Effector memory CD8-positive, alpha-beta T cell (primary cell): ENCODE measurements around the gene TMEM235.
"Not testable (repeated sequence)": the region's sequence is repeated elsewhere in the genome, so short reads cannot be mapped to it uniquely, and the experiment has no call there.

Experiments
- ATAC-seq: fragments of 150-1000 bp; cut with Tn5 transposase; replicated peaks from 2 replicates; pipeline ENCODE4 v1.10.0; 2021; ENCODE audit warnings: mild to moderate bottlenecking, moderate library complexity
- DNase-seq, 3 experiments: peaks; one replicate each; pipeline ENCODE4 v3.0.0; 2021
- H3K27ac Mint-ChIP-seq, 2 donors: one replicate each; pipeline ENCODE4 v1.8.0; 2022; ENCODE audit warnings: mild to moderate bottlenecking in 2 of 2, mixed read lengths in 2 of 2, moderate library complexity in 2 of 2
- H3K27me3 Mint-ChIP-seq, 2 donors: one replicate each; pipeline ENCODE4 v1.8.0; 2022; ENCODE audit warnings: mixed read lengths in 2 of 2
- H3K36me3 Mint-ChIP-seq: one replicate; pipeline ENCODE4 v1.8.0; 2022; ENCODE audit warnings: mild to moderate bottlenecking, moderate library complexity, mixed read lengths; ENCODE audit not compliant: insufficient read depth
- H3K4me1 Mint-ChIP-seq, 2 donors: one replicate each; pipeline ENCODE4 v1.8.0; 2022; ENCODE audit warnings: low read depth in 2 of 2, mixed read lengths in 2 of 2
- H3K4me3 Mint-ChIP-seq, 2 donors: one replicate each; pipeline ENCODE4 v1.8.0; 2022; ENCODE audit warnings: mild to moderate bottlenecking in 2 of 2, mixed read lengths in 2 of 2, moderate library complexity in 2 of 2
- H3K9me3 Mint-ChIP-seq, 2 donors: one replicate each; pipeline ENCODE4 v1.8.0; 2022; ENCODE audit warnings: mixed read lengths in 2 of 2

TMEM235 gene

DNA sequence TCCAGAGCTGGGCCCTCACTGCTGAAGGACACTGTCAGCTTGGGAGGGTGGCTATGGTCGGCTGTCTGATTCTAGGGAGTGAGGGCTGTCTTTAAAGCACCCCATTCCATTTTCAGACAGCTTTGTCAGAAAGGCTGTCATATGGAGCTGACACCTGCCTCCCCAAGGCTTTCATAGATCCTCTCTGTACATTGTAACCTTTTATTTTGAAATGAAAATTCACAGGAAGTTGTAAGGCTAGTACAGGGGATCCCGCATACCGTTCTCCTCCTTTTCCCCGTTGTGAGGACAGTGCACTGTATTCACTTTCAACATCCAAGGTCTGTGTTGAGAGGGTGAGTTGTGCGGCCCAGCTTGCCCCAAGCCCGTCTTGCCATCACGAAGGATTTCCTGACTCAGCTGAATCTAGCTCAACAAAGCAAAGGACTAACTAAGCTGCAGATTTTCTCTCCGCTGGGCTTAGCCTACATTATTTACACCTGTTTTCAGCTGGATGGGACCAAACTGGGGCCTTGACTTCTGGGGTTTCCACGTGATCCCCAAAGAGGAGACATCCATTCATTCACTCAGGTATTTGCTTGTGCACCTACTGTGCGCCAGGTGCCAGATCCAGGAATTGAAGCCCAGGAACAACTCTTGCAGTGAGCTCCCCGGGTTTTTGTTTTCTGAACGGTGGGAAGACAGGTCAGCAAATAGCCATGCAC lies 5.2 kb upstream of the TMEM235 start:
- Mint-ChIP-seq H3K27me3 (peaks cover 9 to 28% of the 10 kb centered on the region in 2 donors), H3K9me3 (no peaks in the 10 kb centered on the region), H3K4me1 (peaks cover 0 to 2% of the 10 kb centered on the region in 2 donors), H3K36me3 (no peaks in the 10 kb centered on the region), H3K4me3 (no peak overlapping the region), H3K27ac (no peak overlapping the region)
- DNase-seq = no peak
- ATAC-seq = no peak

DNA sequence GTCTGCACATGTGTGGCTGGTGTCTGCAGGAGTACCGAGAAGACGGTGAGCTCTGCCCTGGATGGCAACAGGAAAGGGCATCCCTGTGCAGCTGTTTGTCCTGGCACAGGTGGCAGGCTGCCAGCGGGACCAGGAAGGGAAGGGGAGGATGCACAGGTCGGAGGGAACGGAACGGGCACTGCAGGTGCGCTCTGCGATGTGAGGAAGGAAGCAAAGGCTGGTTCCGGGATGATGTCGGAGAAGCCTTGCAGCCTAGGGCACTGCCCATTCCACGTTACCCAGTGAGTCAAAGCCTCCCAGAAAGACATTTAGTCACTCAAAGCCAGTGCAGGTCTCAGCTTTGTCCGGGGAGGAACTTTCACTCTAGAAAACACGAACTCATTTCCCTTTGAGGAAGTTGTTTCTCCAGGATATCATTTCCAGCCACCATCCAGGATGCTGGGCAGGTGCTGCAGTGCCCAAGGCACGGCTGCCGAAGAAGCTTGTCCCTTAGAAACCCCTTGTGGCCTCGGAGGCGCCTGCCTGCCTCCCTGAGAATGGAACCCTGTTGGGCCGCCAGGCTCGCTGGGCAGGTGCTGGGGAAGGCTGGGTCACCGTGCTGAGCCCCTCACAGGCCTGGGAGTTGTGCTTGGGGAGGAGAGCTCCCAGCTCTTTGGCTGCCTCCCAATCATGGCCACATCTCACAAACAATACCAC lies 4.5 kb upstream of the TMEM235 start:
- H3K4me1 Mint-ChIP-seq = peaks cover 0 to 2% of the 10 kb centered on the region in 2 donors
- H3K9me3 Mint-ChIP-seq = no peaks in the 10 kb centered on the region
- no peak for ATAC-seq
- H3K27ac Mint-ChIP-seq = no peak overlapping the region
- no peaks in the 10 kb centered on the region for H3K36me3 Mint-ChIP-seq
- peaks cover 12 to 35% of the 10 kb centered on the region in 2 donors for H3K27me3 Mint-ChIP-seq
- H3K4me3 Mint-ChIP-seq = no peak overlapping the region
- DNase-seq = no peak

DNA sequence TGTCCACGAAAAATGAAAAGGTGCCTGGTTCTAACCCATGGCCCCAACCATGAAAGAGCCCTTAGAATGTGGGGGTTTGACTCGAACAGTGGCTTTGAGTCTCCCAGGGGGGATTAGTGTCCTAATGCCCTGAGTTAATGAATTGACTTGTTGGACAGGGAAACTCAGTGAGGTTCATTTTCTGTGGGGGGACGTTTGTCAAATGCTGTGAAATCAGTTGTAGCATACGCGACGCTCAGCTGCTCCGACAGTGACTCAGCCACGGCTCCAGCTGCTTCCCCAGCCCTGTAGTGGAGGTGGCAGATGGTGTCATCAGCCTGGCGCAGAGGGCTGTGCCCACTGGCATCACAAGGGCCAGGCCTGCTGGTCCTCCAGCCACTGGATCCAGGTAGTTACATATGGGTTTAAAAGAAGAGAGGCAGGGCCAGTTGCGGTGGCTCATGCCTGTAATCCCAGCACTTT lies 3.9 kb upstream of the TMEM235 start:
- Mint-ChIP-seq H3K9me3 (no peaks in the 10 kb centered on the region), H3K4me3 (no peak overlapping the region), H3K27me3 (peaks cover 18 to 41% of the 10 kb centered on the region in 2 donors), H3K27ac (no peak overlapping the region), H3K36me3 (no peaks in the 10 kb centered on the region), H3K4me1 (peaks cover 0 to 5% of the 10 kb centered on the region in 2 donors)
- ATAC-seq (no peak), DNase-seq (no peak)

DNA sequence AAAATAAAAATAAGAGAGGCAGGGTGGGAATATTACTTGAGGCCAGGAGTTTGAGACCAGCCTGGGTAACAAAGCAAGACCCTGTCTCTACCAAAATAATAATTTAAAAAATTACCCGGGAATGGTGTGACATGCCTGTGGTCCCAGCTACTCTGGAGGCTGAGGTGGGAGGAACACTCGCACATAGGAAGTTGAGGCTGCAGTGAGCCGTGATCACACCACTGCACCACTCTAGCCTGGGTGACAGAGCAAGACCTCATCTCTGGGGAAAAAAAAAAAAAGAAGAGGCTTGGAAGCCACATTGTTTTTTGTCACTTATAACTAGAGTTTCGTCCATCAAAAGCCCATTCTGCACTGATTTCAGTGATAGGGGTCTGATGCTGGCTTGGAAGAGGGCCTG lies 3.3 kb upstream of the TMEM235 start:
- Mint-ChIP-seq H3K4me3 (no peak overlapping the region), H3K27ac (no peak overlapping the region), H3K36me3 (no peaks in the 10 kb centered on the region), H3K4me1 (peaks cover 0 to 5% of the 10 kb centered on the region in 2 donors), H3K27me3 (peaks cover 25 to 48% of the 10 kb centered on the region in 2 donors), H3K9me3 (no peaks in the 10 kb centered on the region)
- no peak for DNase-seq
- no peak for ATAC-seq

DNA sequence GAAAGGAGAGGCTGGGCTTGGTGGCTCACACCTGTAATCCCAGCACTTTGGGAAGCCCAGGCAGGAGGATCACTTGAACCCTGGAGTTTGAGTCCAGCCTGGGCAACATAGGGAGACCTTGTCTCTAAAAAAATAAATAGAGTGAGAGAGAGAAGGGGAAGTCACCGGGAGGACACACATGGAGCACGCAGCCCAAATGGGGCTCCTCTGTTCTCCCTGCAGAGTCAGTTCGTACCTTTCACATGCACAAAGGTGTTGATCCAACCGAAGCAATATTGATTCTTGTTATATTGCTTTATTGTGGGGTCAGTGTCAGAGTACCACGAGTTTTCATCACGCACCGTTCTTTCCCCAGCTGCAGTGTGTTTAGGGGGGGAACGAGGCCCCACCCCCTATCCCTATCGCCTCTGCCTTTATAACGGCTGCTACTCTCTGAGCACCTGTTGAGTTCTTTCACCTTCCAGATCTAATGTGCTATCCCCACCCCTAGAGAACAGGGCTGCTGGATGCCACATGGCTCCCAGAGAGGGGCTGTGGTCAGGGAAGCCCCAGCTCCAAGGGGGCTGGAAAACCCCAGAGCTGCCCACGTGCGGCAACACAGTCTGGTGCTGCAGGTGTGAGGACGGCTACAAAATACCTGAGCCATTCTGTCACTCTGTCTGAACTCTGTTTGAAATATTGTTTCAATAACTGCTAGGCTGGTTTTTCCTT lies 1.0 kb upstream of the TMEM235 start:
- Mint-ChIP-seq H3K27ac (no peak overlapping the region), H3K9me3 (no peaks in the 10 kb centered on the region), H3K27me3 (peaks cover 31 to 69% of the 10 kb centered on the region in 2 donors), H3K36me3 (peaks cover 3% of the 10 kb centered on the region), H3K4me3 (no peak overlapping the region), H3K4me1 (peaks cover 0 to 5% of the 10 kb centered on the region in 2 donors)
- peak; percentile 41 for ATAC-seq
- no peak for DNase-seq

DNA sequence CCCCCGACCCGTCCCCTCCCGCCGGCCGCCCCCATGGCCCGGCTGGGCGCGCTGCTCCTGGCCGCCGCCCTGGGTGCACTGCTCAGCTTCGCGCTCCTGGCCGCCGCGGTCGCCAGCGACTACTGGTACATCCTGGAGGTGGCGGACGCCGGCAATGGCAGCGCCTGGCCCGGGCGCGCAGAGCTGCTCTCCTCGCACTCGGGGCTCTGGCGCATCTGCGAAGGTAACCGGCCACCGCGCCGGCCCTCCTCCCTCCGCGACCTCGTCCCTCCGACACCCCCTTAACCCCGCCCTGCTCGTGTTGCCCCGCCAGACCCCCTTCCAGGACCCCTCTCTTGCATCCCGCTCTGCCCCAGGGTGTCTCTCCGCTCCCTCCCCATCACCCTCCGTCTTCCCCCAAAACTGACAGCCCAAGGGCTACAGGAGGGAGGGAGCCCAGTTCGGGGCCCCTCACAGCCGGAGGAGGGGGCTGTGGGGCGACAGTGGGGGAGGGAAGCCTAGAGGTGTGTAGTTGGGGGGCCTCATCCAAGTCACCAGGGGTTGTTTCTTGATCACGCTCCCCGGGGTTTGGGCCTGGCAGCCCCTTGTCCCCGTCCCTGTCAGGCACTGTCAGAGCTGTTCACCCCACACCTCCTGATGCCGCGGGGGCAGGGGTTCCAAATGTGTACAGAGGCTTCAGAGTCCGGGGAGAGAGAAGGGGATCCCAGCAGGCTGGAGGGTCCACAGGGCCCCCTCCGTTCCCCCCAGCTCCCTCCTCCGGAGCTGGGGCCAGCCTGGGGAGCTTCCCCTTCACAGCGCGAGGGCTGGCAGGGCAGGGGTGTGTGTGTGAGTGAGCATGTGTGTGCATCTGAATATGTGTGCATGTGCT lies 794 bp downstream of the TMEM235 start:
- no peak for DNase-seq
- H3K36me3 Mint-ChIP-seq = peaks cover 3% of the 10 kb centered on the region
- ATAC-seq = peak; percentile 70
- H3K27ac Mint-ChIP-seq = no peak overlapping the region
- no peaks in the 10 kb centered on the region for H3K9me3 Mint-ChIP-seq
- peaks cover 31 to 69% of the 10 kb centered on the region in 2 donors for H3K27me3 Mint-ChIP-seq
- peaks cover 0 to 5% of the 10 kb centered on the region in 2 donors for H3K4me1 Mint-ChIP-seq
- peak overlapping the region; percentile 29 to 54 for H3K4me3 Mint-ChIP-seq

DNA sequence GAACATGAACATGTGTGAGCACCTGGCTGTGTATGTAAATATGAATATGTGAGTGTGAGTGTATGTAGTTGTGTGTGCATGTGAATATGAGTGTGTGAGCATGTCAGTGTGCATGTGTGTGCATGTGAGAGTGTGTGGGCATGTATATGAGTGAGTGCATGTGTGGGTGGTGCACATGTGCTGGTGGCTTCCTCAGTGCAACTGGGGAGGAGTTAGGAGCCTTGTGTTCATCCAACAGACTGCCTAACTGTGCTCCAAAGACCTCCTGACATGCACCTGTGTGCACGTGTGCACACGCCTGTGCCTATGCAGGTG lies 1.4 kb downstream of the TMEM235 start:
- Mint-ChIP-seq H3K27me3 (peaks cover 31 to 64% of the 10 kb centered on the region in 2 donors), H3K4me1 (peaks cover 0 to 5% of the 10 kb centered on the region in 2 donors), H3K36me3 (peaks cover 3% of the 10 kb centered on the region), H3K4me3 (no peak overlapping the region), H3K9me3 (no peaks in the 10 kb centered on the region), H3K27ac (no peak overlapping the region)
- DNase-seq (no peak), ATAC-seq (no peak)

DNA sequence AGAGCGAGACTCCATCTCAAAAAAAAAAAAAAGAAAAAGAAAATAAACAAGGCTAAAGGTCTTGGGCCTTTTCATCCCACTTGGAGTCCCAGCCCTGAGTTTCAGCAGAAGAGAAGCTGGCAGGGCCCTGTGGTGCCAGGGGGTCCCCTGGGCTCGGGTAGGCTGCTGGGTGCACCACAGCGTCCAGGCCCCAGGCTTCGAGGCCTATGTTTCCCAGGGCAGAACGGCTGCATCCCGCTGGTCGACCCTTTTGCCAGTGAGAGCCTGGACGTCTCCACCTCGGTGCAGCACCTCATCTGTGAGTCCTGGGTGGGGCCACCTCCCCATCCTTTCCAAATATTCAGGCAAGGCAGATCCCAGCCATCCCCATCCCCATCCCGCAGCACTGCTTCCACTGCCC lies 2.2 kb downstream of the TMEM235 start:
- no peak overlapping the region for H3K27ac Mint-ChIP-seq
- H3K36me3 Mint-ChIP-seq = peaks cover 3% of the 10 kb centered on the region
- DNase-seq (no peak), ATAC-seq (no peak)
- H3K4me1 Mint-ChIP-seq = peaks cover 0 to 5% of the 10 kb centered on the region in 2 donors
- H3K4me3 Mint-ChIP-seq = no peak overlapping the region
- H3K9me3 Mint-ChIP-seq = no peaks in the 10 kb centered on the region
- H3K27me3 Mint-ChIP-seq = peaks cover 31 to 59% of the 10 kb centered on the region in 2 donors

DNA sequence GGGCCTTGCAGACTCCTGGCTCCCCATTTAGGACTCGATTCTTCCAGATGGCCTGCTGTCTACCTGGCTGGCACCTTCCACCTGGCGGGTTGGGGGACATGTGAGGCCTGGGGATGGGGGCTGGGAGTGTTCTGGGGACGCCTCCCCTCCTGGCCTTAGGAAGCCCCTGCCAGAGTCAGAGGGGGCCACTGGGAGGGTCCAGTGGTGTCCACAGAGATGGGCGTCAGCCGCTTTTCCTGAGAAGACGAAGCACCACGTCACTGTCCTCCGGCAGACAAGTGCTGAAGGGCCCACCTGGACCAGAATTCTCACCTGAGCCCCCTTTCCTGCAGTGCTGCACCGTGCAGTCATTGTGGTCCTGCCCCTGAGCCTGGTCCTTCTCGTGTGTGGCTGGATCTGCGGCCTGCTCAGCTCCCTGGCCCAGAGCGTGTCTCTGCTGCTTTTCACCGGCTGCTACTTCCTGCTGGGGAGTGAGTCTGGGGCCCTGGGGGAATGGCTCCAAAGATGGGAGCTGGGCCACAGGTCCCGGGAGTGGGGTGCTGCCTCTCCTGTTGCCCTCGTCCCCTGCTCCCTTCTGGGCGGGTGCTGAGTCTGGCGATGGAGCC lies 2.9 kb downstream of the TMEM235 start:
- Mint-ChIP-seq H3K9me3 (no peaks in the 10 kb centered on the region), H3K27me3 (peaks cover 31 to 59% of the 10 kb centered on the region in 2 donors), H3K4me3 (no peak overlapping the region), H3K4me1 (peaks cover 0 to 5% of the 10 kb centered on the region in 2 donors), H3K36me3 (peaks cover 3% of the 10 kb centered on the region), H3K27ac (no peak overlapping the region)
- ATAC-seq (no peak), DNase-seq (no peak)

DNA sequence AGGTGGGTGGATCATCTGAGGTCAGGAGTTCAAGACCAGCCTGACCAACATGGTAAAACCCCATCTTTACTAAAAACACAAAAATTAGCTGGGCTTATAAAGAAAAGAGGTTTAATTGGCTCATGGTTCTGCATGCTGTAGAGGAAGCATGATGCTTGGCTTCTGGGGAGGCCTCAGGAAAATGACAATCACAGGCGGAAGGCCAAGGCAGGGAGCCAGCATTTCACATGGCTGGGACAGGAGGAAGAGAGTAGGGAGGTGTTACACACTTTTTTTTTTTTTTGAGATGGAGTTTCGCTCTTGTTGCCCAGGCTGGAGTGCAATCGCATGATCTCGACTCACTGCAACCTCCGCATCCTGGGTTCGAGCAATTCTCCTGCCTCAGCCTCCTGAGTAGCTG lies 3.6 kb downstream of the TMEM235 start:
- ATAC-seq, H3K36me3 Mint-ChIP-seq, H3K27ac Mint-ChIP-seq, DNase-seq, H3K4me3 Mint-ChIP-seq, H3K9me3 Mint-ChIP-seq, H3K4me1 Mint-ChIP-seq: not testable (repeated sequence)
- peaks cover 31 to 53% of the 10 kb centered on the region in 2 donors for H3K27me3 Mint-ChIP-seq

DNA sequence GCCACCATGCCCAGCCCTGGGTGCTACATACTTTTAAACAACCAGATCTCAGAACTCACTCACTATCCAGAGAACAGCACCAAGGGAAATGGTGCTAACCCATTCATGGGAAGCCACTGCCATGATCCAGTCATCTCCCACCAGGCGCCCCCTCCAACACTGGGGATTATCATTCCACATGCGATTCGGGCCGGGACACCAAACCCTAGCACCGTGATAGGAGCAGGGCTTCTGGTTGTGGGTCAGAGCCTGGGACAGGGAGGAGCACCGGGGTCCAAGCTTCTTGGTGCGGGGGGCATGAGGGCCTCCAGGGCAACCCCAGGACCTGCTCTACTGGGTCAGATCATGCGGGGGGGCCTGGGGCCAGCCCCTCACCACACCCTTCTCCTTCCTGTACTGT lies 4.5 kb downstream of the TMEM235 start:
- H3K9me3 Mint-ChIP-seq = no peaks in the 10 kb centered on the region
- H3K4me3 Mint-ChIP-seq = no peak overlapping the region
- H3K4me1 Mint-ChIP-seq = peaks cover 0 to 4% of the 10 kb centered on the region in 2 donors
- peaks cover 3% of the 10 kb centered on the region for H3K36me3 Mint-ChIP-seq
- H3K27ac Mint-ChIP-seq = no peak overlapping the region
- ATAC-seq = no peak
- DNase-seq = no peak
- H3K27me3 Mint-ChIP-seq = peaks cover 25 to 44% of the 10 kb centered on the region in 2 donors

DNA sequence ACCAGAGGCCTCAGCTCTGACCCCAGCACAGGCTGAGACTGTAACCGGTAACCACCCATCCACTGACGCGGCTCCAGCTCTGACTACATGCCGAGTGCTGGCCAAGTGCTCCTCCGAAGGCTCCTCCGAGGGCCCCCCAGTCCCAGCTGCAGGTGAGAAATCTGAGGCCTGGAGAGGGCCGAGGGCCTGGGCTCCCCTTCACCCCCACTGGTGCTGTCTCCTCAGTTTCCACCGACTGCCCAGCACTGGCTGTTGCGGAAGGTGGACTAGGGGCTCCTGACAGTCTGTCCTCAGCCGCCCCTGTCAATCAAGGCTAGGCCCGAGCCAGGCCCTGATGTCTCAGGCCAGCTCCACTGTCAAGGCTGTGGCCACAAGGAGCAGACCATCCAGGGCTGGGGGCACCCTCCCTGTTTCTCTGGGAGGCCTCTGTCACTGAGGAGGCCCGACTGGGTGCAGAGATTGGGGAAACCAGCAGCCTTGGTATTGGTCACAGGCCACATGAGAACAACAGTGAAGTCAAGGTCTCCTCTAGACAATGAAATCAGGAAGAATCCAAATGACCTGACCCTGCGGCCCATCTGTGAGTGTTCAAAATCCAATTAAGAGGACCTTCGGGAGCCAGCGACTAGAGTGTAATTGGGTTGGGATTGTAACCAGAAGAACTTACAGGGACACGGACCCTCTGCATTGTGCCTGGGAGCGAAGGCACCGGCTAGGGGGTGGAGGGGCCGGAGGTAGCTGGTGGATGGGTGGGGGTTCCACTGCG lies 5.1 kb downstream of the TMEM235 start:
- Mint-ChIP-seq H3K9me3 (no peaks in the 10 kb centered on the region), H3K27me3 (peaks cover 19 to 38% of the 10 kb centered on the region in 2 donors), H3K27ac (no peak overlapping the region), H3K4me3 (no peak overlapping the region), H3K36me3 (peaks cover 3% of the 10 kb centered on the region), H3K4me1 (peaks cover 0 to 4% of the 10 kb centered on the region in 2 donors)
- no peak for DNase-seq
- ATAC-seq = no peak
